GM18505 (cell line): ENCODE results near the gene XRCC3.

Source experiments
- ATAC-seq: cut with Tn5 transposase; IDR thresholded peaks from one replicate; pipeline ENCODE4 v1.9.1; 2021; ENCODE audit not compliant: unreplicated experiment
- POLR2A ChIP-seq: IDR thresholded peaks from 4 replicates; pipeline ENCODE4 v1.6.1; 2011; ENCODE audit warnings: borderline replicate concordance; ENCODE audit not compliant: insufficient read depth, insufficient read length; ENCODE audit errors: extremely low read depth

Gene XRCC3

DNA sequence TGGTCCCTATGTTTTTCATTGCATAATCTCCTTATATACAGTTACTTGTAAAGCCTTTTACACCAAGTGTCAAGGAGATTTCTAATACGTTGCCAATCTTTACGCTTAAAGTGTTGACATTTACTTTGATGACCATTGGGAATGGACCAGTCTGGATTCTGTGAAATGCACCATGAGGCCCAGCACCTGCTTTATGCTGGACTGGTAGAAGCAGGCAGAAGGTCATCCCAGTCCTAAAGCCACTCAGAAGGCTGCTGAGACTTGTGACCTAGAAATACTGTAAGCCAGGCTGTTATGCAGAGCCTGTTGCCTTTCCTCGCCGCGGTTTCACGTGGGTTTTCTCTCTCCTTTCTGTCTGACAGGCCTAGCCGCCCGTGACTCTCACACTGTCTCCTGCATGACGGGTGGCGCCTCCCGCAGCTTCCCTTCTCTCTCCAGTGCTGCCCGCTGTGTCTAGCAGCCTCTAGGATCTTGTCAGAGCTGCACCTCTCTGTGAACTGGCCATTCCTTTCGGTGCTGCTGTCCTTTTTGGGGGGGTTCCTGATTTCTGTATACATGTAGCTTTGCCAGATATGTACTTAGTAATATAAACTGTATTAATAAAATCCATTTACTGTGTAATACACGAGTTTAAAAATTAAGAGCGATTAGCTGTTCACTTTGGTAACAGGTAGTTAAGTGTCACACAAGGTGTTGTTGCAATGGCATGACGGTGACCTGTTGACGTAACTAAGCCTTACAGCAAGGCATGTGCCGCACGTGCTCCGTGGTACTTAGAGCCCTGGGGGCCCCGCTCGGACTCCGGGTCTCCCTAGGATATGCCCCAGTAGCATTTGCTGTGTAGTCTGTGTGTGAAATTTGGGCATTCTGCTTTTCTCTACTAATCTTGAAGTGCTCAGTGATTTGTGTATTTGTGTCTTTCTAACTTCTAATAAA is 29.7 kb downstream of the XRCC3 start:
- no peak for ATAC-seq
- no peak for TF ChIP-seq POLR2A

DNA sequence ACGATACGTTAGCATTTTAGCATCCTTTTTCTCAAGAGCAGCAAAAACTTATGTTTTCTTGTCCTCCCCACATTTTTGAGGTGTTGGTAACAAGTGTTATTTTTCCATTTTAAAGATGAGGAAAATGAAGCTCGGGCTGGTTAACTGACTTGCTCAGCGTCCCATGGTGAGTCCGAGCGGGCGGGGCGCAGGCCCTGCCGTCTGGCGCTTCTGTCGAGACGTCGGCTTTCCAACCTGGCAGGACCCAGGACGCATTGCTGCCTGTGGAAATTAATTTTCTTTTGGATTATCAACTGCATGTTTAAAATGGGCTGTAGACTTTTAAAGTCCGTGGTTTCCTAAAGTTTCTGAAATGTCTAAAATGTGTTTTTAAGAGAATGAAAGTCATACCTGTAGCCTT is 30.4 kb downstream of the XRCC3 start:
- ATAC-seq, result no peak
- no peak for TF ChIP-seq POLR2A

DNA sequence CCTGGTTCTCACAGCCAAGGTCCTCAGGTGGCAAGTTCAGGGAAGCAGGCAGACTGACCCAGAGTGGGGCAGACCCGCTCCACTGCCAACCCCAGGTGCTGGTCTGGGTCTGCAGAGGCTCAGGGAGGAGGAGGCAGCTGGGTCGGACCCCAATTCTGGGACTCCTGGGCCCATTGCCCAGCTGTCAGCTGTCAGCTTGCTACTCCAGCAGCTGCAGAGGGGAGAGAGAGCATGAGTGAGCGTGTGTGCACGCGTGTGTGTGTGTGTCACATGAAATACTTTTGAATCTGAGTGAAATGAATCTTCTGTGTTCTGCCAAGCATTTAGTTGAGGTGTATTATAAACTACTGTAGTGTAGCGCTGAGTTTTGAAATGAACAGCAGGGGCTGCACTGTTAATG is 30.8 kb downstream of the XRCC3 start:
- no peak for ATAC-seq
- no peak for TF ChIP-seq POLR2A

DNA sequence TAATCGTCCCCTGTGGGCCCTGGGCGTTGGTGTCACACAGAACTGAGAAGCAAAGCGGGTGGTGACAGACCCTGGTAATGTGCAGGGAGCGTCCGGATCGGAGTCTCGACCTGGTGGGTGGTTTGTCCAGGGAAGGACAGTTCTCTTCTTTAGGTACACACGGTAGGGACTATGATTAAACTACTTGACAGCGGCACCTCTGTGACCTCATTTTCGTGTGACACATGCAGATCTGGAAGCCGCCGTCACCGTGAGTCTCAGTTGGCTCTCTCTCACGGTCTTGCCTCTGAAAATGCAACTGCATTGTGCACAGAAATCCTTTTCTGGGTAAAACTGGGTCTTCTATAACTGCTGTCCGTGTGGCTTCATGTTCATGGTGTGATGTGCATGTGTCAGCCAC is 32.1 kb downstream of the XRCC3 start:
- ATAC-seq, result no peak
- no peak for TF ChIP-seq POLR2A

DNA sequence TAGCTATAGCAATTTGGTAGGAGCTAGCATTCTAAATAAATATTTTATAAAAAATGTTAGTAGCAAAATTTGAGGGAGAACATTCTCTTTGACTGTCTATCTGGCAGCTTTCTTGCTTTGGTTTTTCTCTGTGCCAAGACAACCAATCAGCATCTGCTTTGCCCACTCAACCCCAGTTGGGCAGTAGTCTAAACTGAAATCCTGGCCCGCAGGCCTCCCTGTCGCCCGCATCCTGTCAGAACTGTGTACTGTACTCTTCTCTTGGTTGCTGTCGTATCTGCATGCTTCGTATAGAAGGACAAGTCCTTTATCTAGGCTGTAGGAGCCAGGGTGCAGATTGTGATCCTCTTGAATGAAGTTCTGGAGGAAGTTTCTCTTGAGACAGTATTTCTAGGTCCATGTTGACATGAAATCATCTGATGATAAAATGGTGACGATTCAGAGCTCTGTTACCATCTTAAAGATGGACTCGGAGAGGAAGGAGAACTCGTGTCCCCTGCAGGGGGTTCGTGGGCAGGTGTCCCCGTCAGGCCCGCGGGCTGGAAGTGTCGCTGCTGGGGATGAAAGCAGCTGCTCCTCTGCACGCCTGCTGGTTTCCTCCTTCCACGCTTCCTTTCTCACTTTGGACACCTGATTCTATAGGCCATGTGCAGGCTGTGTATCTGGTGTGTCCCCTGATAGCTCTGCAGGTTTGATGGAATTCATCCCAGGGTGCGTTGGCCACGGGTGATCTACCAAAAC is 34.6 kb downstream of the XRCC3 start:
- ATAC-seq, result no peak
- no peak for TF ChIP-seq POLR2A

DNA sequence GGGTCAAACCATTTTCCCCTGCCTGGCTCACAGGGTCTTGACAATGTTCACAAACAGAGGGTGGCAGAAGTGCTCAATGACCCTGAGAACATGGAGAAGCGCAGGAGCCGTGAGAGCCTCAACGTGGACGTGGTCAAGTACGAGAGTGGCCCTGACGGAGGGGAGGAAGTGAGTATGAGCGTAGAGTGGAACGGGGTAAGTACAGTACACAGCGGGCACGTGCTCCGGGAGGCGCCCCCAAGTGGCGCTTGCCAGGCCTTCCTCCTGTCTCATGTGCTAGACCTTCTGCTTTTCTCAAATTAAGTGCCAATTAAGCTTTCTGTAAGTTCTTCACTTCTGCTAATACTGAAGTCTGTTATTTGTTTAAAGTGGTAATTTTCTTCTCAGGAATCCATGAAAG is 35.9 kb downstream of the XRCC3 start:
- ATAC-seq, result no peak

DNA sequence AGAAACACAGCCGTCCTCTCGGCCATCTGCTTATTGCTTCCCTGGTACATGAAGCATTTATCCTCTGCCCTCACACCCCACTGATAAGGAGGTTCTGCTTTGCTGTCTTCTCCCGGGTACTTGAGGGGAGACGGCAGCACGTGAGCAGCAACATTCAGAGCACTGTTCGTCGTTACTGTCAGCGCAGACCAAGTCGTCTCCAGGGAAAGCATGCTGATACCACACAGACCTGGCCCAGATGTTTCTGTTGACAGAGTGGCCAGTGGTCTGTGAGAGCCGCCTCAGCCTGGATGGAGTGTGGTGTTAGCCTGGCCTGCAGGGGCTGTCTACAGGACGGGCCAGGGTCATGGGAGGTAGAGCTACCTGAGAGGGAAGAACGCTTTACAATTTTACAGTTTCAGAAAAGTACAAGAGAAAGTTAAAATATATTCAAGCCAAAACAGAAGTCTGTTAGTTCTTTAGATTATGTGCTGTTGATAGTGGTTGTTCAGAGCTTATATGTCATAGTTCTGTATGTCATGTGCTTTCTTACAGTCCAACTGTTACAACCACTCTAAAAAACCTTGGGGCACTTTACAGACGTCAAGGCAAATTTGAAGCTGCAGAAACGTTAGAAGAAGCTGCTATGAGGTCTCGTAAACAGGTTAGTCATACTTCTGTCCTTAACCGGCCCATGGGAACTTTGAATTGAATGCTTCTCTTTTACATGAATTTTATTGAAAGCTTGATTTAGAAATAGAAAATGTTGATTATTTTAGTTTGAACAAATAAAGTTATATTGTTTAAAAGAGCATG is 38.2 kb downstream of the XRCC3 start:
- TF ChIP-seq POLR2A, result no peak
- no peak for ATAC-seq

More for the DNA sequence above, 35.9 kb downstream of the XRCC3 start:
- no peak for TF ChIP-seq POLR2A

DNA sequence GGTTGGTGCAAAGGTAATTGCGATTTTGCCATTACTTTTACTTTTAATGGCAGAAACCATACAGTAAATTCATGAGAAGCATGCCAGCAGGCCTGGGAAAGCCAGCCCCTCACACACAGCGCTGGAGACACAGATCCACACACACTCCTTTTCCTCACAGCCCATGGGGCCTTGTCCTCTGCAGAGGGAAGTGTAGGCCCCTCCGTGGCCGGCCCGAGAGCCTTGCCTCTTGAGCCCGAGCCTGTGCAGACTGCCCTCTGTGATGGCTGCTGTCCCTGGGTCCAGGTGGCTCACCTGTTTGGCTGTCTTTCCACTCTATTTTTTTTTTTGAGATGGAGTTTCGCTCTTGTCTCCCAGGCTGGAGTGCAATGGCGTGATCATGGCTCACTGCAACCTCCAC is 39.3 kb downstream of the XRCC3 start:
- no peak for TF ChIP-seq POLR2A
- no peak for ATAC-seq

DNA sequence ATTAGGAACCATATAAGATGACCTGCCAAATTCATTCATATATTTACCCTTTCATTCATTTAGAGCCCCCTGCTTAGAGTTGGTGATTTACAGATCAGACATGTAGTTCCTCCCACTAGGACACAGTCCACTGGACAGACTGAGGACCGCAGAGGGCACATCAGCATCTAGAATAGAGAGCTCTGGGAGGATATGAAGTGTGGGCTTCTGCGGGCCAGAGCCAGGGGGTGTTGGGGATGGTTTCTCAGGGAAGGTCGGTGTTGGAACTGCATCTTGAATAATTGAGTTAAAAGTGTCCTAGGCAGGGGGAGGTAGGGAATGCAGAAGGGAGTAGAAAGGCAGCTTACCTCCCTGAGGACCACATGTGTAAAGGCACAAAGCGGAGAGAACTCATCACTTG is 43.3 kb downstream of the XRCC3 start:
- ATAC-seq, result no peak

DNA sequence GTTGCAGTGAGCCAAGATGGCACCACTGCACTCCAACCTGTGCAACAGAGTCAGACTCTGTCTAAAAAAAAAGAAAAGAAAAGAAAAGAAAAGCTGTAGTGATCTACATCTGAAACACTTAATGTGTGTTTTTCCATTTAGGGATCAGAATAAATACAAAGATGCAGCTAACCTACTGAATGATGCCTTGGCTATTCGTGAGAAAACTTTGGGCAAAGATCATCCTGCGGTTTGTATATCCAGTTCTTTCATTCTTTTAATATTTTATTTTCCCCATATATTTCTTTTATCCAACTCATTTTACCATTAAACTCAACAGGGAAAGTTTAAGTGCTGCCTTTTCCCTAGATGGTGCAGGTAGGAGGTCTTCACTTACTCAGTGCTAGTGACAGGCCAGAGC is 45.9 kb downstream of the XRCC3 start:
- ATAC-seq, result no peak
- no peak for TF ChIP-seq POLR2A

More for the DNA sequence above, 43.3 kb downstream of the XRCC3 start:
- no peak for TF ChIP-seq POLR2A

DNA sequence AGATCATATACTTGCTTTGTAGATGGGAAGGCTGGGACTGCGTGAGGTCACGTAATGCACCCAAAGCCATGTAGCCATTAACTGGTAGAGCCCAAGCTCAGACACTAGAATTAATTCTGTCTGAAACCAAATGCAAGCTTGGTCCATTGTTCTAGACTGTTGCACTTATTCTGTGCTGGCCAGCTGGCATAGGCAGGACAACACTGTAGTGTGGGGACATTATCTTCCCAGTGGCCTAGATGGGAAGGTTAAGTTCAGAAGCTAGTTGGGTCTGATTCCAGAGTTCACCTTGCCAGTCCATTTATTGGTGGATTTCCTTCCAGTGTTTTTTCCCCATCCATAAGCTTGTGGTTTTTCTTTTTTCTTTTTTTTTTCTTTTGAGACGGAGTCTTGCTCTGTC is 47.1 kb downstream of the XRCC3 start:
- TF ChIP-seq POLR2A, result no peak
- no peak for ATAC-seq

DNA sequence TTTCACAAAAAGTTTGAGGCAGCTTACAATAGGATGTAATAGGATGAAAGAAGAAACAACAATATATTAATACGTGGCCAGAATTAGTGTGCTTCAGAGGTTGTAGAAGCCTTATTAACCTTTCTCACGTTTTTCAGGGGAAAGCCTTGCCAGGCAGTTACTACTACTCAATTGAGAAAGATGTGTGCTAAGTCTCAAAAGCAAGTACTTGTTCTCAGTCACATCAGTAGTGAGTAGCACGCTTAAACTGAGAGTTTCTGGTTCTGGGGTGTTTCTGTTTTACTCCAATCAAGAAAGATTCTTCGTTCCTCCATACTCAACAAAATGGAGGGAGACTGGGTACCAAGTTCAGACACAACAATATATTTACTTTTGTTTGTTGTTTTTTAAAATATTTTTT is 47.6 kb downstream of the XRCC3 start:
- TF ChIP-seq POLR2A, result no peak
- no peak for ATAC-seq

DNA sequence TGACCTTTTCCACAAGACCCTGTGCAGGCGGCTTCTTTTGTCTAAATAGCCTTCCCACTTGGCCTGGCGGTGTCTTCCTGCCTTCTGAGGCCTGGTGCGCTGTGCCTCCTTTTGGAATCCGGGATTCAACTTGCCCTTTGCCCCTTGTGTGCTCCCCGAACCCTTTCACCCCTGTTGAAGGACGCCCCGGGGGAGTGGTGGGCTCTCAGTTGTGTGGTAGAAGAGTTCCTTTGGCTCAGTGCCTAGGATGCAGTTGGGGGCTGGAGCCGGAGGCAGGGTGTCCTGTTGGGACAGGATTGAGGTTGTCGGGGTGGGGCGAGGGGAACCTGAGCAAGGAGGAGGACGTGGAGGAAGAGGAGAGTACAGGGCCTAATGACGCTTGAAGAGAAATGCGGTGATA is 51.7 kb downstream of the XRCC3 start:
- no peak for ATAC-seq
- TF ChIP-seq POLR2A, result no peak
